HL-60/S4 (cell line): ENCODE measurements around the gene ZNF839.
"Not testable (repeated sequence)": the region's sequence is repeated elsewhere in the genome, so short reads cannot be mapped to it uniquely, and the experiment has no call there.

Experiments used
- in situ Hi-C: fragments of 300-500 bp; cut with MboI; formaldehyde crosslinking; loops from 2 replicates; pipeline ENCODE4 v1.14.3; 2022; ENCODE audit warnings: low sequenced_read_pairs

The ZNF839 gene

DNA sequence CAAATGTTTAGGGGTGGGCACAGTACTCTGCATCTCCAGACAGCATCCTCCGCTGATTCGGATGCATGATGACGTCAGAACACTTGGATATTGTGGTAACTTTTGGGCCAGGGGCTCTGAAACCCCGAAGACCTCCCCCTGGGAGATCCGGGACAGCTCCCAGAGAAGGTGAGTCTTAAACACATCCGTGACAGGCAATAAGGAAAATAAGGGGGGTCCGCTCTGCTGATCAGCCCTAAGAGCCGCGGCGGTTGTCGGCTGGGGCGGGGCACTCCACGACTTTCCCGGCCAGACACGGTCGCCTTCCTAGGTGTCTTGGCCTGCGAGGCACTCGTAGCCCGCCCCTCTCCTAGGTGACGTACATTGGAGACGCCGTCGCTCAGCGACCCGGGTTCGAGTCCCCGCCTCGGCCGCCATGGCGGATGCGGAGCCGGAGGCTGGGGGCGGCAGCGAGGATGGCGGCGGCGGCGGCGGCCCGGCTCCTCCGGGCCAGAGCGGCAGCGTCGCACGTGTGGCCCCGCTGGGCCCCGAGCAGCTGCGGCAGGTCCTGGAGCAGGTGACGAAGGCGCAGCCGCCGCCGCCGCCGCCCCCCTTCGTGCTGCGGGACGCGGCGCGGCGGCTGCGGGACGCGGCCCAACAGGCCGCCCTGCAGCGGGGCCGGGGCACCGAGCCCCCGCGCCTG lies at the start of gene ZNF839:
TSS of gene ZNF839 (plus strand) at position 396 of the 682 bp plus-strand sequence. CDS start at position 416, 20 bp downstream.
- in situ Hi-C loops = loop anchor here (10.0 to 25.0 kb wide), 3 partner anchors 195 to 607 kb away; partner anchors contain the start of gene DYNC1H1

DNA sequence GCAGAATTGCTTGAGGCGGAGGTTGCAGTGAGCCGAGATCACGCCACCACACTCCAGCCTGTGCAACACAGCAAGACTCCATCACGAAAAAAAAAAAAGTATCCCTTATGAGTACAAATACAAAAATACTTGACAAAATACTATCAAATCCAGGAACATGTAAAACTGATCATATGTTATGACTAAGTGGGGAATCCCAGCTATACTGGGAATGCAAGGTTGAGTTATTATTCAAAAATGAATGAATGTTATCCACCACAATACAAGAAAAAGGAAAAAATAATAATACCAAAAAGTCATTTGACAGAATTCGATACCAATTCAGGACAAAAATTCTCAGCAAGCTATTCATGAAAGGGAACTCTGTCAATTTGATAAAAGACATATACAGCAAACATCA lies 47.2 kb upstream of the ZNF839 start:
- in situ Hi-C loops = no loop called here

DNA sequence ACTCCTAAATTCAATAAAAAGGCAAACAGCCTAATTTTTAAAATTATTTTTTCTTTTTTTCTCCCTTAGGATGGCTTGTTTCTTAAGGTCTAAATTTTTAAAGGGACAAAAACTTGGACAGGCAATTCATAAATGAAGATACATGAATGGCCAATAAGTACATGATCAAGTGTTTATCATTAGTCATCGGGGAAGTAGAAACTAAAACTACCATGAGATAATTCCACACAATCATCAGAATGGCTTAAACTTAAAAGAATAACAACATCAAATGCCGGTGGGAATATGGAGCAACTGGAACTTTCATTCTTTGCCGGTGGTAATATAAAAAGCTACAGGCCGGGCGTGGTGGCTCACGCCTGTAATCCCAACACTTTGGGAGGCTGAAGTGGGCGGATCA lies 43.7 kb upstream of the ZNF839 start:
- in situ Hi-C loops = no loop called here

DNA sequence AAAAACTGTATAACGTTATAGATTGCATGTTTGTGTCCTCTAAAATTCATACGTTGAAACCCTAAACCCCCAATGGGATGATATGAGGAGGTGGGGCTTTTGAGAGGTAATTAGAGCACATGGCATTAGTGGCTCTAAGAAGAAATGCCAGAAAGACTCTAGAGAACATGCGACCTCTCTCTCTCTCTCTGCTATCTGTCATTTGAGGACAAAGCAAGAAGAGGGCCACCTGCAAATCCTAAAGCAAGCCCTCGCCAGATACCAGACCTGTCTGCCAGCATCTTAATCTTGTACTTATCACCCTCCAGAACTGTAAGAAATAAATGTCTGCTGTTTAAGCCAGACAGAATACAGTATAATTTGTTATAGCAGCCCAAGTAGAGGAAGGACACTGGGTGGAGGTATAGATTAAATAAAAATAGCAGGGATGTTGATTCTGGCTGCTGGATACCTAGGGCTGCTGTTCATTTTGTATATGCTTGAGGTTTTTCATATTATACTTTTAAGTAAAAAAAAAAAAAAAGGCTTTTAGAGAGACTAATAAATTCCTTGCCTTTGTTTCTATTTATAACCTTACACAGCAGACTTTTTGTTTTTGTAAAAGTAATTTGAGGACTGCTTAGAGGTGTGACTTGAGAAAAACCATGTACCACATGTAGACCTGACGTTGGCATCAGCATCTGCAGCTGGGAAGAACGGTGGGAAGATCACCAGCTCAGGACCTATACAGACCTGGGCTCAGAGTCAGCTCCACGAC lies 41.5 kb upstream of the ZNF839 start:
- in situ Hi-C loops = no loop called here

DNA sequence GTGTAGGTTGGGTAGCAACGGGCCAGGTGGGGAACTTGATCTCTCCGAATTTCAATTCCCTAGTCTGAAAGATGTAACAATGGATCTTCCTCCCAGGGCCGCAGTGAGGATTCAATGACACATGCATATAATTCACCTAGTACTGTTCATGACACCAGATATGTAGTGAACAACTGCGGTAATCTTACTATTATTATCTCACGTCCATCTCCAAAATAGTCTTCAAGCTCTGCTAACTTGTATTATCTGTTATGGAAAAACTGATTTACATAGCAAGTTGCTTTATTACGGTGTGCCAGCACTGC lies 41.0 kb upstream of the ZNF839 start:
- in situ Hi-C loops = no loop called here

DNA sequence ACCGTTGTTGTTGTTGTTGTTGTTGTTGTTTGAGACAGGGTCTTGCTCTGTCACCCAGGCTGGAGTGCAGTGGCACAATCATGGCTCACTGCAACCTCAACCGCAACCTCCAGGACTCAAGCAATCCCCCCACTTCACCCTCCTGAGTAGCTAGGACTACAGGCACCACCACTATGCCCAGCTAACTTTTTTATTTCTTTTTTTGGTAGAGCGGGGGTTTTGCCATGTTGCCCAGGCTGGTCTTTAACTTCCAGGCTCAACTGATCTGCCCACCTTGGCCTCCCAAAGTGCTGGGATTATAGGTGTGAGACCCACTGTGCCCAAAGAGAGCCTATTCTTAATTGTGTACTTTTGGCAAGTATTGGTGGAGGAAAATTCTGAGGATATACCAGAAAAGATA lies 40.3 kb upstream of the ZNF839 start:
- in situ Hi-C loops = no loop called here

DNA sequence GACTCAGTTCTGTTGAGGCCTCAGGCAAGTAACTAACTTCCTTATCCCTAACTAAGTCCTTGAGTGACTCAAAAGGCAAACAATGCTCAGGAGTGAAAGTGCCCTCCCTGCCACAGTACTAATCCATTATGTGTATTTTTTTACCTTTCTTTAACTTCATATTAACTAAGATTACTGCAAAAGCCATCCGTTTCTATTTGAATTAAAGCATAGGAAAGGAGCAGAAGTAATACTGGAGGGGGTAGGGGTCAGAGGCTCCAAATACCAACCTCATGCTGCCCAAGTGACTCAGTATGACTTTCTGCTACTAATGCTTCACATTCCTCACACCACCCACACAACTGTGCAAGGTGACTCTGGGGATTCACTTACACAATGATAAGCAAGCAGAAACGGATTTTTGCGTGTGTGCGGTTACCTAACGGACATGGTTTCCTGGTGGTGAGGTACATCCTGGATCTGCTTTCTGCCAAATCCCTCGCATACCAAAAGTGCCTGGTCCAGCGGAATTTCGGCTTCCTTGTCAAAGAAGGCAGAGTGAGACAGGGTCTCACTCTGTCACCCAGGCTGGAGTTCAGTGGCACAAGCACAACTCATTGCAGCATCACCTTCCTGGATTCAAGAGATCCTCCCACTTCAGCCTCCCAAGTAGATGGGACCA lies 39.7 kb upstream of the ZNF839 start:
- in situ Hi-C loops = no loop called here

DNA sequence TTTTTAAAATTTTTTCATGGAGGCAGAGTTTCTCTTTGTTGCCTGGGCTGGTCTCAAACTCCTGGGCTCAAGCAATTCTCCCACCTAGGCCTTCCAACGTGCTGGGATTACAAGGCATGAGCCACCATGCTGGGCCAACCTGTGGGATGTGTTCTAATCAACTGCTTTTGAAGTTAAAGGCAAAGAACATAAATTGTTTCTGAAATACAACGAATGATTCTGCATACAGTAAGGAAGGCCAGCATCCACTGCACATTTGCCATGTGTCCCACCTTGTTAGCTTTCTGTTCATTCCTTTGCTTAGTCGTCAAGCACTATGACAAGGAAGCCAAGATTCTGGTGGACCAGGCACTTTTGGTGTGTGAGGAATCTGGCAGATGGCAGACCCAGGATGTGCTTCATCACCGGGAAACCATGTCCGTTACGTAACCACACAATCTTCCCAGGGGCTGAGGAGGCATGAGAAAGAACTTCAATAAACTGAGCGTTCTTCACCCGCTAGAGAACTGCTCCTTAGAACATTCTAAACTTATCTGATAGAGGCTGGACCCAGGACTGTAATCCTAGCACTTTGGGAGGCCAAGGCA lies 39.1 kb upstream of the ZNF839 start:
- in situ Hi-C loops = no loop called here

DNA sequence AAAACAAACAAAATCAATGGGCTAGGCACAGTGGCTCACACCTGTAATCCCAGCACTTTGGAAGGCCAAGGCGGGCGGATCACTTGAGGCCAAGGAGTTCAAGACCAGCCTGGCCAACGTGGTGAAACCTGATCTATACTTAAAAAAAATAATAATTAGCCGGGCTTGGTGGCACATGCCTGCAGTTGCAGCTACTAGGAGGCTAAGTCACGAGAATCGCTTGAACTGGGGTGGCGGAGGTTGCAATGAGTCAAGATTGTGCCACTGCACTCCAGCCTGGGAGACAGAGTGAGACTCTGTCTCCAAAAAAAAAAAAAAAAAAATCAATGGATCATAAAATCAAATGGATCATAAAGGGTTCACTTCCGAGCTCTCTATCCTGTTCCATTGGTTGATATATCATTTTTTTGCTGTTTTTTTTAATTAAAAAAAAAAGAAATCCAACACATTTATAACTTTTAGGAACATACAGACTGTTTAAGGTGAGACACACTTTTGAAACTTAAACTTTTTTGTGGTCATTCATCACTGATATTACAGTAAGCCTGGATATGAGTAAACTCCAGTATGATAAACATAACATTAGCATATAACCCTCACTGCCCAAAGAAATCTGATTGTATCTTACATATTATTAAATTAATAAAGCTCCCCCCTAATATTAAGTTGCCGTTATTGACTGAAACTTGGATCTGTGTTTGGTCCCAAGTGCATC lies 36.6 kb upstream of the ZNF839 start:
- in situ Hi-C loops = no loop called here

DNA sequence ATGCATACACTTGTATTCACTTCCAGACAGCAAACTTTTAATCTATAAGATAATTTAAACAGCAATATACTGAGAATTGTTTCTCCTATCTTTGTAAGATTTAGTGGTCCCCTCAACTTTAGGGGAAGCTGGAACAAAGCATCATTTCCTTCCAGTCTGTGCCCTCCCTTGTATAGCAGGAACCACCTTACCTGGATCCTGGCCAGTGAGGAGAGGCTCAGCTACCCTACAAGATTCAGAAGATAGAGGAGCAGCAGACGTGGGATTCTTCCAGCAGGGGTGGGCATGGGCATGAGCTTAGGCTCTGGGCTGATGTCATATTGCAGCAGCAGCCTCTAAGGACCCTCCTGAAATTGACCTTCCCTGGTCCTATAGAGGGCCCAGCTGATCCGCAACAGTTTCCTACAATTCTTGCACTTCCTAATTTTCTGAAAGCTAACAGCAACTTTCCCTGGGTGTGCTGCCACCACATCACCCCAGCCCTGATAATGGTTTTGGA lies 35.9 kb upstream of the ZNF839 start:
- in situ Hi-C loops = no loop called here

DNA sequence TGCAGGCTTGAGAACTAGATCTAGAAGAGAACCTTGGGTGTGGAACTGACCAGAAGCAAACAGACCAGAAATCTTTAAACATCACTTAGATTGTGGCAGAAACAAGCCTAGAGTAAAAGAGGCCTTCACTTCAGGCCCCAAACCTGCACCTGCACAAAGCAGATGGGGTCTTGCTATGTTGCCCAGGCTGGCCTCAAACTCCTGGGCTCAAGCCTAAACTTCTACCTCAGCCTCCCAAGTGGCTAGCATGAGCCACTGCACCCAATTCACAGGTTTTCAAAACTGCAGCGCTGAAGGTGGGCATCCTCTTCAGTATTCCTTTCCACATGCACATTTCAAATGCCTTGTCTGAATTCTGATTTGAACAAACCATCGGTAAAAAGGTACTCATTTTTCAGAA lies 34.4 kb upstream of the ZNF839 start:
- in situ Hi-C loops = no loop called here

DNA sequence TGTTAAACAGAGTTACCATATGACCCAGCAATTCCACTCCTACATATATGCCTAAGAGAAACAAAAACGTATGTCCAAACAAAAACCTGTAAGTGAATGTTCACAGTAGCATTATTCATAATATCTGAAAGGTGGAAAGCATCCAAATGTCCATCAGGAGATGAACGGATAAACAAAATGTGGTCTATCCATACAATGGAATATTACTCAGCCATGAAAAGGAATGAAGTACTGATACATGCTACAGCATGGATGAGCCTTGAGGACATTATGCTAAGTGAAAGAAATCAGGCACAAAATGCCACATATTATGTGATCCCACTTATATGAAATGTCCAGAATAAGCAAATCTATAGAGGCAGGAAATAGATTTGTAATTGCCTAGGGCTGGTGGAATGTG lies 31.4 kb upstream of the ZNF839 start:
- in situ Hi-C loops = no loop called here

DNA sequence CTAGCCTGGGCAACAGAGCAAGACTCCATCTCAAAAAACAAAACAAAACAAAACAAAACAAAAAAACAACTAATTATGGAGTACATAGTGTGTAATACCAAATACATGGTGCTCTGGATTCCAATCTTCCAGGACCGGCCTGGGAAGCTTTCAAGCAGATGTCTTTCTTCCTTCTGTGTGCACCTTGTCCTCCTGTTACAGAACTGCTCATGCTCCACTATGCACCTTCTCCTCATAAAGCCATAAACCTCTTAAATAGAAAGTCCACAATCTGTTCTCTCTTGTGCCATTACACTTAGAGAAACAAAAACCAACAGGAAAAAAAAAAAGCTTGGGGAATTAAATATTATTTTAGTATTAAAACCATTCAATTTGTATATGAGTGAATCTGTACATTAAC lies 27.1 kb upstream of the ZNF839 start:
- in situ Hi-C loops = no loop called here

DNA sequence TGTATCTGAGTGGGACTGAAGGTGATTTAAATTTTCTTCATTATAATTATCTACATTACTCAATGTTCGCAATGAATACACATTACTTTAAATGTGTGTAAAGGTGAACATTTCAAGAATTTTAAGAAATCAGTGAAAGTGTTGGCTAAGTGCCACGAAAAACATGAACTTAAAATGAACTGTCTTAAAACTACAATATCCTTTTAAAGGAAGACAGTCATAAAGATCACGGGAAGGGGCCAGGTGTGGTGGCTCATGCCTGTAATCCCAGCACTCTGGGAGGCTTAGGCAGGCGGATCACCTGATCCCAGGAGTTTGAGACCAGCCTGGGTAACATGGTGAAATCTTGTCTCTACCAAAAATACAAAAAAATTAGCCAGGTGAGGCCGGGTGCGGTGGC lies 25.8 kb upstream of the ZNF839 start:
- in situ Hi-C loops = no loop called here

DNA sequence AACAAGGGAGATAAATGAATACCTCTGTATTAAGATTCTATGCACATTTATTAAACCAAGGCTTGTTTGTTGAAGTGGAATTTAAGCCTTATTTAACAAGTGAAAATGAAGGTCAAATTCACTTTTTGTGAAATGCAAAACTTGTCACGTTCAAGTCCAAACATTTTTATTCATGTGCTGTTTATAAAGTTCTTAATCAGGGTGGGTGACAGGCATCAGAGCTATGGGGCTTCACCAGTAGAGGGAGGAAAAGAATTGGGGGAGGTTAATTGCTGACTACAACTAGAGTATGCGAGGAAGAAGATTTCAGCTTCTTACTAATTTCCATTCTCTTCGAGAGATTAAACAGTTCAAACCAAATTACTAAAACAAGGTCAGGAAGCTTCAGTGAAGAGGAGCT lies 24.3 kb upstream of the ZNF839 start:
- in situ Hi-C loops = no loop called here

DNA sequence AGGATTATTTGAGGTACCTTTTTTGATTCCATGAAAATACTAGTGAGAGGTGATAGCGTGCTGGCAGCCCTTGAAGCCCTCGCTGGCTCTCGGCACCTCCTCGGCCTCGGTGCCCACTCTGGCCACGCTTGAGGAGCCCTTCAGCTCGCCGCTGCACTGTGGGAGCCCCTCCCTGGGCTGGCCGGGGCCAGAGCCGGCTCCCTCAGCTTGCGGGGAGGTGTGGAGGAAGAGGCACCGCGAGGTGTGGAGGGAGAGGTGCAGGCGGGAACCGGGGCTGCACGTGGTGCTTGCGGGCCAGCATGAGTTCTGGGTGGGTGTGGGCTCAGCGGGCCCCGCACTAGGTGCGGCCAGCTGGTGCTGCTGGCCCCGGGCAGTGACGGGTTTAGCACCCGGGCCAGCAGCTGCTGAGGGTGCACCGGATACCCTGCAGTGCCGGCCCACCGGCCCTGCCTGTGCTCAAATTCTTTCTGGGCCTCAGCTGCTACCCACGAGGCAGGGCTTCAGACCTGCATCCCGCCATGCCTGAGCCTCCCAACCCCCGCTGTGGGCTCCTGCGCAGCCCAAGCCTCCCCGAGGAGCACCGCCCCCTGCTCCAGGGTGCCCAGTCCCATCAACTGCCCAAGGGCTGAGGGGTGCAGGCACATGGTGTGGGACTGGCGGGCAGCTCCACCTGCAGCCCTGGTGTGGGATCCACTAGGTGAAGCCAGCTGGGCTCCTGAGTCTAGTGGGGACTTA lies 21.9 kb upstream of the ZNF839 start:
- in situ Hi-C loops = no loop called here

DNA sequence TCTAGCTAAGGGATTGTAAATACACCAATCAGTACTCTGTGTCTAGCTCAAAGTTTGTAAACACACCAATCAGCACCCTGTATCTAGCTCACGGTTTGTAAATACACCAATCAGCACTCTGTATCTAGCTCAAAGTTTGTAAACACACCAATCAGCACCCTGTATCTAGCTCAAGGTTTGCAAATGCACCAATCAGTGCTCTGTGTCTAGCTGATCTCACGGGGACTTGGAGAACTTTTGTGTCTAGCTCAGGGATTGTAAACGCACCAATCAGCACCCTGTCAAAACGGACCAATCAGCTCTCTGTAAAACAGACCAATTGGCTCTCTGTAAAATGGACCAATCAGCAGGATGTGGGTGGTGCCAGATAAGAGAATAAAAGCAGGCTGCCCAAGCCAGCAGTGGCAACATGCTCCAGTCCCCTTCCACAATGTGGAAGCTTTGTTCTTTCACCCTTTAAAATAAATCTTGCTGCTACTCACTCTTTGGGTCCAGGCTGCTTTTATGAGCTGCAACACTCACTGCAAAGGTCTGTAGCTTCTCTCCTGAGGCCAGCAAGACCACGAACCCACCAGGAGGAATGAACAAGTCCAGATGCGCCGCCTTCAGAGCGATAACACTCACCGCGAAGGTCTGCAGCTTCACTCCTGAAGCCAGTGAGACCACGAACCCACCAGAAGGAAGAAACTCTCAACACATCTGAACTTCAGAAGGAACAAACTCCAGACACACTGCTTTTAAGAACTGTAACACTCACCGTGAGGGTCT lies 21.1 kb upstream of the ZNF839 start:
- in situ Hi-C loops = not testable (repeated sequence)

DNA sequence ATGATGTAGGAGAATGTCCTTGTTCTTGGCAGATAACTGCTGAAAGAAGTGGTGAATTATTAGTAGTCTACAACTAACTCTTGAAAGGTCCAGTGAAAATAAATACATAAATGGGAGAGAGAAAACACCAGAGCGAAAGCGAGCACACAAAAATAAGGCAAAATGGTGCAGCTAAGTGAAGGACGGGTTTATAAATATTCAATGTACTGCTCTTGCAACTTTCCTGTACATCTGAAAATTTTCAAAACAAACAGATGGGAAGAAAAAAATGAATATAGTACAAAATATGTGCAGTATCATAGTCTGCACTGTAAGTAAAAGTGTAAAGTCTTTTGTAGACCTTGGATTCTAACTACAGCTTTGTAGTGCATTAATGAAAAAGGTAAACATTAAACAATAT lies 15.9 kb upstream of the ZNF839 start:
- in situ Hi-C loops = loop anchor here (25.0 kb wide), 1 partner anchor 591 kb away; no protein-coding TSS in a partner anchor
